Heart left ventricle (tissue), 13 donors: Measurements from ENCODE around the gene MYOM1.

Experiments used
- CTCF ChIP-seq, 12 donors: fragments of 200-600 bp; sonication (generic) in 4 of 12; IDR thresholded peaks; one replicate each; pipeline versions ENCODE4 v1.5.0 to v1.8.0; 2018 to 2022; ENCODE audit warnings: antibody characterized with exemption in 12 of 12, mild to moderate bottlenecking in 5 of 12
- POLR2A ChIP-seq, 2 donors: fragments of 450-650 bp; IDR thresholded peaks; one replicate each; pipeline ENCODE4 v1.6.1; 2017; ENCODE audit warnings: antibody characterized with exemption in 2 of 2, mild to moderate bottlenecking in 2 of 2, moderate library complexity in 2 of 2
- donor health status: ischemic (EF 13 %, LVEDD 7.1; RV severe dilation, severe dysfunction).
- donor health status: DM: no; HTN: yes; CAD: no.
- donor health status: DM: no; HTN: no; CAD: no.
- donor health status: ischemic (EF 25% LVEDD 6.9; RV normal size, moderate dysfunction).
- donor health status: ischemic (EF 25% LVEDD 5.7; RV mildly dilated, moderate dysfunction).
- donor health status: ischemic (EF 35%, LVEDD 5.7; RV mildly dilated, moderate dysfunction).
- donor health status: nonischemic (EF 11% LVEDD 7.7; RV severe dilation, severe dysfunction).
- donor health status: DM: yes; HTN: yes; CAD: no.
- donor health status: PGD.
- donor health status: ischemic (EF 29% LVEDD 5.4; RV normal size, mild dysfunction).
- donor health status: nonischemic (EF 23%, LVEDD 6.1; RV moderate dilation, normal function).

GRCh38 chr18:3048820-3049349 lies 170.9 kb downstream of the MYOM1 start:
- no peak for TF ChIP-seq CTCF (IDR thresholded peaks at IDR 0.05)
- TF ChIP-seq POLR2A (IDR thresholded peaks at IDR 0.05), result no peak
